GM21447 (cell line): ENCODE results near the gene KRTAP10-11.
"Not testable (repeated sequence)": the region's sequence is repeated elsewhere in the genome, so short reads cannot be mapped to it uniquely, and the experiment has no call there.

Experiments
- ATAC-seq: cut with Tn5 transposase; IDR thresholded peaks from one replicate; pipeline ENCODE4 v1.9.1; 2021; ENCODE audit not compliant: unreplicated experiment

Gene KRTAP10-11

DNA sequence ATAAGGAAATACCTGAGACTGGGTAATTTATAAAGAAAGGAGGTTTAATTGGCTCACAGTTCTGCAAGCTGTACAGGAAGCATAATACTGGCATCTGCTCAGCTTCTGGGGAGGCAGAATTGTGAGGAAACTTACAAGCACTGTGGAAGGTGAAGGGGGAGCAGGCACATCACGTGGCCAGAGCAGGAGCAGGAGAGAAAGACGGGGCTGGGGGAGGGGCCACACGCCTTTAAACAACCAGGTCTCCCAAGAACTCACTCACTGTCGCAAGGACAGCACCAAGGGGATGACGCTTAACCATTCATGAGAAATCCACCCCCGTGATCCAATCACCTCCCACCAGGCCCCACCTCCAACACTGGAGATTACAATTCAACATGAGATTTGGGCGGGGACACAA lies 15.4 kb downstream of the KRTAP10-11 start:
- not testable (repeated sequence) for ATAC-seq

- ATAC-seq, result no peak
Measured at GRCh38 chr21:44664691-44665090, 18.5 kb downstream of the KRTAP10-11 start.

DNA sequence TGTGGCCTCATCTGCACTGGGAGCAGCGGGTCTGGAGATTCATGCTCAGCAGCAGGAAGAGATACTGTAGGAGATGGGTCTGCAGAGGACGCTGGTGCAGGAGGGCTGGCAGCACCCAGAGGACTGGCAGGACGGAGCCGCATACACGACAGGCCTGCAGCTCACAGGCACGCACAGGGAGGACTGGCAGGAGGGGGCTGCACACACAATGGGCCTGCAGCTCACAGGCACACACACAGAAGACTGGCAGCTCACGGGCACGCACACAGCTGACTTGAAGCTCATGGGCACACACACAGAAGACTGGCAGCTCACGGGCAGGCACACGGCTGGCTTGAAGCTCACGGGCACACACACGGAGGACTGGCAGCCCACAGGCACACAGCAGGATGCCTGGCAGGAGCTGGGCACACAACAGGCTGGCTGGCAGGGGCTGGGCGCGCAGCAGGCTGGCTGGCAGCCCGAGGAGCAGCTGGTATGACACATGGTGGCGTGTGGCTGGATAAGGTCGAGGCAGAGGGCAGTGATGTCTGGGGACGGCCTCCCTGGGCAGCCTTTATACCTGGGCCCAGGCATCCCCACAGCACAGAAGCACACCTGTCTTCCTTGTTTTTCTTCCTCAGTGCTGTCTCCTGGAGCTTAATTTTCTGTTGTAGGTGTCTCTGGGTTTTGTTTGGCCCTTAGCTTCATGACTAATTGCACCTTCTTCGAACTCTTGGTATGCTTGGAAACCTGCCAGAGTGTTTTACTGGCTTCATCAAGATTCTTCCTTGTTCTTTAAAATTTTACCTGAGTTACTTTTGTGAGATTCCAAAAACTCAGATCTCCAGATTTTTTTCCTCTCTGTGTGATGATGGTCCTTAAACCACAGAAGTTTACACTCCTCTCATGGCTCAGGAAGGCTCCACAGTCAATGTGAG lies 20.4 kb downstream of the KRTAP10-11 start, which contains the start of gene KRTAP12-2:
Gene KRTAP12-2, minus strand, starts transcription at position 527 of the 920 bp plus-strand sequence. Its CDS starts 41 bp downstream, at position 486.
- no peak for ATAC-seq

DNA sequence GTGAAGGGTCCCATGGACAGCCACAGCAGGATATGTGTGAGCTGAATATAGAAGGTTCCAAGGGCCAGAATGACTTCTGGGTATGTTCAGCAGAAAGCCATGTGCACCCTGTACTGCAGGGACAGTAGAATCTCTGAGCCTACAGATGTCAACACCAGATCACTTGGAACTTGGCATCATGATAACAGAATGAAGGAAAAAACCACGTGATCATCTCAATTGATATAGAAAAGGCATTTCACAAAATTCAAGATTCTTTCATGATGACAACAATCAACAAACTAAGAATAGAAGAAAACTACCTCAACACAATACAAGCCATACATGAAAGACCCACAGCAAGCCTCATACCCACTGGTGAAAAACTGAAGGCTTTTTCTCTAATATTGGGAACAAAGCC lies 21.4 kb downstream of the KRTAP10-11 start:
- no peak for ATAC-seq

DNA sequence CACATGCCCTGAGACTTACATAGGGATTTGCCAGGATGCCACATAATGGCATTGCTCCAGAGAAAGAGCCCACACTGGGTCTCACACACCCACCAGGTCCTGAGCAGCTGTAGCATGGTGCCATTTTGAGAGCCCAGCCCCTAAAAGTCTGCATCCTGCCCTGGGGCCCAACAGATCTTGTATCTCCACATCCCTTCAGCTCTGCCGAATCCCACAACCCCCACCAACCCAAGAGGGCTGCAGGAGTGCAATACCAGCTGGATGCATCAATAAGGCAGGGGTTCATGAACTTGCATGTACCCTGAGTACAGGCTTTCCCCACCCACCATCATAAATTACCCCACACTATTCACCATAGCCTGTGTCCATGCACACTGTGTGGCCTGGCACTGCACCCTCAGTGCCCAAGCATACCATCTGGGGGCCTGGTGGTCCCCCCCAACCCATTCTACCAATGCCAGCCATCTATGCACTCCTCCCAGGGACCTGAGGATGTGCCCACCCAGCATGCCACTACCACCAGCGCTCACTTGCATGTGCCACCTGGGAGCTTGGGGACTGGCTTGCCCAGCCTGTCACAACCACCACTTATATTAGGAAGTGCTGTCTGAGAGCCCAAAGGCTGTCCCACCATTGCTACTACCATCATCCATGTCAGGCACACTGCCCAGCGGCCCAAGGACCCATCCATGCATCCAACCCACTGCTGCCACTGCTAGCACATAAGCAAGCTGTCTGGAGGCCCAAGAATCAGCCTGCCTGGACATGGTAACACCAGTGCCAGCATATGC lies 24.6 kb downstream of the KRTAP10-11 start:
- ATAC-seq, result no peak

- ATAC-seq, result no peak
Measured at GRCh38 chr21:44671911-44672310, 25.7 kb downstream of the KRTAP10-11 start.

DNA sequence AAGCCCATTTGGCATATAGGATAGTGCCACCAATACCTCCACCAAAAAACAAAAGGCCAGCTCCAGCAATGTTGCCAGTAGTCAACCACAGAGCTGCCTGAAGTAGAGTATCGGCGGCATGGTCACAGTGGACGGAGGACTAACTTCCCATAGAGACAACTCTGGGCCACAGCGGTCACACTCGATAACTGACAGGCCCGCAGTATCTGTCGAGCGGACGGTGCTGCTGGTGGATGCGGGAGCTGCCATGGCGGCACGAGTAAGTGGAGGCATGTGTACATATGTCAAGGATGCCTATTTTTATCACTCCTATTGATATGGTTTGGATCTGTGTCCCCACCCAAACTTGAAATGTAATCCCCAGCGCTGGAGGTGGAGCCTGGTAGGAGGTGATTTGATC lies 31.7 kb downstream of the KRTAP10-11 start:
- no peak for ATAC-seq

DNA sequence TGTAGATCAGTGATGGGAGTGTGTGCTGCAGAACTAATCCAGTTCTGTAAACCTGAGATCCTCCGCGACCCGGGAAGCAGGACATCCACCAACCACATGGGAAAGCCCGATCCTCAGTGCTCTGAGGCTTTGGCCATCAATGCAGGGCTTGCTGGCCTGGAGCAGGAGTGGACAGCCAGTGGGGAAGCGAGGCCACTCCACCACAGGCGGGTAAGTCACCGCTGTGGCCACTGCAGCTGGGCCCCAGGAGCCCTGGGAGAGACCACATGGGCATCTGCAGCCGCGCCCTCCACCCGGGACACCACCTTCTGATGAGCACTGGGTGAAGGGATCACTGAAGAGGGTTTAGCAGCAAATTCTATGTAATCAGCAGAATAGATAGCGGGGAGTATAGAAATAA lies 34.9 kb downstream of the KRTAP10-11 start:
- ATAC-seq, result no peak

- no peak for ATAC-seq
Measured at GRCh38 chr21:44681861-44682579, 35.8 kb downstream of the KRTAP10-11 start, which contains the start of gene KRTAP12-1. Gene KRTAP12-1, minus strand, starts transcription at chr21:44682163. Its CDS starts 40 bp downstream, at chr21:44682123.

- no peak for ATAC-seq
Measured at GRCh38 chr21:44682580-44683151, 36.5 kb downstream of the KRTAP10-11 start.

GRCh38 chr21:44684077-44684476 lies 37.9 kb downstream of the KRTAP10-11 start:
- no peak for ATAC-seq

GRCh38 chr21:44684483-44684882 lies 38.3 kb downstream of the KRTAP10-11 start:
- ATAC-seq, result no peak

DNA sequence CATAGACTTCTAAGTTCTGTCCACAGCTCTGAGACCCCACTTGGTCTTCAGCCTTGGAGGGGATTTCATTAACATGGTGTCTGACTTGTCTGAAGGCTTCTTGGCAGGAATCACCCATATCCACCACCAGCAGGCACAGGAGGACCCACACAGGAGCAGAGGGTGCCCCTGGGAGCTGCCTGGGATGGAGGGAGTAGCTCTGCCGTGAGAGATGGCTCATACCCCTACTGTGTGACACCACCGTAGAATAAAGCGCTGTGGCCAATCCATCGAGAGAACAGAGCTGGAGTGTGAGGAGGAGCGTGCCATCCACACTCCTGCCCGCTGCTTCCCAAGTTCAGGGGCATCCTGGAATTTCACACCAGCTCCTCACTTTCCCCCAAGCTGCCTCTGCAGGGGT lies 38.8 kb downstream of the KRTAP10-11 start:
- not testable (repeated sequence) for ATAC-seq

- ATAC-seq, result no peak
Measured at GRCh38 chr21:44686000-44686781, 40.0 kb downstream of the KRTAP10-11 start.

- no peak for ATAC-seq
Measured at GRCh38 chr21:44686843-44687561, 40.8 kb downstream of the KRTAP10-11 start.

GRCh38 chr21:44687671-44688070 lies 41.5 kb downstream of the KRTAP10-11 start:
- no peak for ATAC-seq

DNA sequence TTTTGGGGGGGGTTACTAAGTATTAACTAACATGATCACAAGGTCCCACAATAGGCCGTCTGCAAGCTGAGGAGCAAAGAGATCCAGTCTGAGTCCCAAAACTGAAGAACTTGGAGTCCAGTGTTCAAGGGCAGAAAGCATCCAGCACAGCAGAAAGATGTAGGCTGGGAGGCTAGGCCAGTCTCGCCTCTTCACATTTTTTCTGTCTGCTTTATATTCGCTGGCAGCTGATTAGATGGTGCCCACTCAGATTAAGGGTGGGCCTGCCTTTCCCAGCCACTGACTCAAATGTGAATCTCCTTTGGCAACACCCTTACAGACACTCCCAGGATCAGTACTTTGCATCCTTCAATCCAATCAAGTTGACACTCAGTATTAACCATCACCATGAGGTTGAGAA lies 43.5 kb downstream of the KRTAP10-11 start:
- not testable (repeated sequence) for ATAC-seq

DNA sequence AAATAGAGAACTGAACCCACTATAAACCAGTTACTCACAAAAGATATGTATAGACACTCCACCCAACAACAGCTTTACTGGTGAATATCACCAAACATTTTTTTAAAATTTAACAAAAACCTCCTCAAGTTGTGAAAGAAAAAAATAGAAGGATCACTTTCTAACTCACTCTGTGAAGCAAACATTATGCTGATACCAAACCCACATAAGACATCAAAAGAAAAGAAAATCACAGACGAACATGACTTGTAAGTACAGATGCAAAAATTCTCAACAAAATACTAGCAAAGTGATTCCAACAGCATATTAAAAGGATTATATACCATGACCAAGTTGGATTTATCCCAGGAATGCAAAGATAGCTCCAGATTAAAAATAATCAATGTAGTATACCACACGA lies 45.5 kb downstream of the KRTAP10-11 start:
- no peak for ATAC-seq

GRCh38 chr21:44692798-44693512 lies 46.7 kb downstream of the KRTAP10-11 start:
- no peak for ATAC-seq
